GM23248 (cell line): ENCODE results near the gene NAP1L5.

ENCODE experiments used
- EZH2 ChIP-seq: fragments of 200-600 bp; sonication (generic); IDR thresholded peaks from 2 replicates; pipeline ENCODE4 v1.6.1; 2018; ENCODE audit warnings: antibody characterized with exemption, mild to moderate bottlenecking; ENCODE audit not compliant: insufficient read depth, poor library complexity, severe bottlenecking
- EZH2phosphoT487 ChIP-seq: fragments of 200-600 bp; sonication (generic); IDR thresholded peaks from 2 replicates; pipeline ENCODE4 v1.6.1; 2018; ENCODE audit warnings: antibody characterized with exemption, moderate library complexity, mild to moderate bottlenecking, low read depth; ENCODE audit not compliant: insufficient read depth

DNA sequence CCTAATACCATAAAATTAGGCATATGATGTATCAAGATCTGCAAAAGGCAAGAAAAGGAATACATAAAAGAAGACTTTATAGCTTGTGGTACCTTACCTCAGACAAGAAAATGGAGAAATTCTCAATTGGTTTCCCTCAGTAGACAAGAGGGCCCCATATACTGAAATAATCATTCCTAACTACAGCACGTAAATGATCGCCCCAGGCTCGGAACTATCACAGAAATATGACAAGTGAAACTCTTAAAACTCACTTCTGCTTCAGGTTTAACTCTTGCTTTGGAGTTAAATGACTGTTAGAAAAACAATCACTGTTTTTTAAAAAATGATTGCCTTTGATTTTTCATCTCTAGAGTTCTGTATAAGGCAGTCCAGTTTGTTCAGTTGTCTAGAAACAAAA is 38.6 kb upstream of the NAP1L5 start:
- TF ChIP-seq EZH2phosphoT487 (no peak), EZH2 (no peak)
